Loucy (cell line): ENCODE measurements around the gene CHTOP.

Experiments
- EZH2phosphoT487 ChIP-seq: fragments of 200-600 bp; IDR thresholded peaks from 2 replicates; pipeline ENCODE4 v1.6.1; 2018; ENCODE audit warnings: antibody characterized with exemption, mild to moderate bottlenecking, moderate library complexity, borderline replicate concordance
- TF ChIP-seq, protein P1 (sequence below): fragments of 200-600 bp; sonication (generic); conservative IDR thresholded peaks from 2 replicates; pipeline ENCODE4 v1.5.1; 2014; ENCODE audit warnings: mild to moderate bottlenecking, antibody characterized with exemption, low read length

DNA sequence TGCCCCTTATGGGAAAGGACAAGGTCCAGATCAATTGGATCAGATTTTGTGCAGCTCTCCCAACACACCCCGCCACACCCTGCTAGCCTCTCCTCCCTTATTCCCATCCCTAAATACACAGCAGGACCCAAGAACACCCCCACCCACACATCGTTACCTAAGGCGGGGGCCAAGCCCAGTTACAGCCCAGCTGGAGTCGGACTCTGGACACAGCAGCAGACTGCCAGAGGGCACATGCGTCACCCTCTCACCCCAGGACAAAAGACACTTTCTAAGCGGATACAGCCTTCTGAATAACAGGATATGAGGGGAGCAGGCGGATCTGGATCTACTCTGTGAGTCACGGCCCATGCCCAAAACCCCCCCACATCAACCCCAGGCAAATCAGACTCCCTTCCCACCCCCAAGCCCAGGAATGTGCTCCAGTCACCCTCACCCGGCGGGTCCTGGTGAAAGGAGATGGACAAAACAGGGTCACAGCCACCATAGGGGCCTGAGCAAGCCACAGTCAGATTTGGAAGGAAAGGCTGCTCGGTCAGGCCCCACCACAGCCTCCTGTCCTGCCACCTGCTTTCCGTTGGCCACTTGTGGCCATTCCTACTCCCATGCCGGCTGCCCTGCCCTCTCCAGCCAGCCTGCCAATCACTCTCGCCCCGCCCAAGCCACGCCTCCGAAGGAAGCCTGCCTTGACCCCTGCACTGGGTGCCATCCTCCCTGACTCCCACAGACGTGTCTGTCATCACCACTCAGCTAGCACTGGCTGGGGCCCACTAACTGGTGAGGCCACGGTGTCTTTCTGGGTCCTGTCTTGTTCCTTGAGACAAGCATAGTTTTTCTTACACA, 24.9 kb upstream of the CHTOP start:
- TF ChIP-seq, protein P1, sequence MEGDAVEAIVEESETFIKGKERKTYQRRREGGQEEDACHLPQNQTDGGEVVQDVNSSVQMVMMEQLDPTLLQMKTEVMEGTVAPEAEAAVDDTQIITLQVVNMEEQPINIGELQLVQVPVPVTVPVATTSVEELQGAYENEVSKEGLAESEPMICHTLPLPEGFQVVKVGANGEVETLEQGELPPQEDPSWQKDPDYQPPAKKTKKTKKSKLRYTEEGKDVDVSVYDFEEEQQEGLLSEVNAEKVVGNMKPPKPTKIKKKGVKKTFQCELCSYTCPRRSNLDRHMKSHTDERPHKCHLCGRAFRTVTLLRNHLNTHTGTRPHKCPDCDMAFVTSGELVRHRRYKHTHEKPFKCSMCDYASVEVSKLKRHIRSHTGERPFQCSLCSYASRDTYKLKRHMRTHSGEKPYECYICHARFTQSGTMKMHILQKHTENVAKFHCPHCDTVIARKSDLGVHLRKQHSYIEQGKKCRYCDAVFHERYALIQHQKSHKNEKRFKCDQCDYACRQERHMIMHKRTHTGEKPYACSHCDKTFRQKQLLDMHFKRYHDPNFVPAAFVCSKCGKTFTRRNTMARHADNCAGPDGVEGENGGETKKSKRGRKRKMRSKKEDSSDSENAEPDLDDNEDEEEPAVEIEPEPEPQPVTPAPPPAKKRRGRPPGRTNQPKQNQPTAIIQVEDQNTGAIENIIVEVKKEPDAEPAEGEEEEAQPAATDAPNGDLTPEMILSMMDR = no peak
- no peak for TF ChIP-seq EZH2phosphoT487
